Measurements from ENCODE around the gene TMEM50A. TPM values are rescaled to one million over a fixed set of nuclear protein-coding genes. Genes with fewer than 3 reads are reported as not detected.
"Not testable (repeated sequence)": the region's sequence is repeated elsewhere in the genome, so short reads cannot be mapped to it uniquely, and the experiment has no call there.

TMEM50A gene
- total RNA-seq, 2 donors from 2014 or later, result 131 to 136 TPM

DNA sequence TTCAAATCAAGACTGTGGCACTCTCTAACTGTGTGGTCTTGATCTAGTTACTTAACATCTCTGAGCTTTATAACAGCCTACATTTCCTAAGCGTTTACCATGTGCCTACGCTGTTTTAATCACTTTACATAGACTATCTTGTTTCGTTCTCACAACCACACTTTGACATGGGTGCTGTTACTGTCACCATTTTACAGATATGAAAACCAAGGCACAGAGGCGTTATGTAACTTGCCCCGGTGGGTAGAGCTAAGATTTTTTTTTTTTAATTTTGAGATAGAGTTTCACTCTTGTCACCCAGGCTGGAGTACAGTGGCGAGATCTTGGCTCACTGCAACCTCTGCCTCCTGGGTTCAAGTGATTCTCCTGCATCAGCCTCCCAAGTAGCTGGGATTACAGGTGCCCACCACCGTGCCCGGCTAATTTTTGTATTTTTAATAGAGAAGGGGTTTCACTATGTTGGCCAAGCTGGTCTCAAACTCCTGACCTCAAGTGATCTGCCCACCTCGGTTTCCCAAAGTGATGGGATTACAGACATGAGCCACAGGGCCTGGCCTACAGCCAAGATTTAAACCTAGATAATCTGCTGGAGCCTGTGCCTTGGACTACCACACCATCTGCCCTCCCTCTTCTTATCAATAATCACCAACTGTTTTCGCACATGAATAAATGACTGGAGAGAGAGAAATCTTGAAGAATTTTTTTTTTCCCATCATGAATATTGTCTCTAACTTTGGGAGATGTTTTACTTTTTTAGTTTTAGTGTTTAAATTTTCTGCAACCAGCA is 71.7 kb downstream of the TMEM50A start:
- H3K4me3 Mint-ChIP-seq; DNase-seq; H3K36me3 Mint-ChIP-seq (ENCODE audit: insufficient read depth in 2 of 2); H3K27ac Mint-ChIP-seq; H3K27me3 Mint-ChIP-seq (ENCODE audit: low read depth); ATAC-seq (replicated peaks in 1 of 2); H3K9me3 Mint-ChIP-seq; H3K4me1 Mint-ChIP-seq (ENCODE audit: low read depth): not testable (repeated sequence)

Other genes with a start within 250 kb of the TMEM50A start
- gene SYF2, start 105.8 kb upstream of the TMEM50A start, total RNA-seq, result 10 to 100 TPM; 64.8 to 78.0 TPM
- gene RSRP1, start 90.9 kb upstream of the TMEM50A start, total RNA-seq, result 100 to 1,000 TPM; 181 to 271 TPM
- gene RHD, start 65.8 kb upstream of the TMEM50A start, total RNA-seq, result under 1 TPM in 1 of 2 donors, not detected in 1; 0.12 TPM
- under 1 TPM in 1 of 2 donors, not detected in 1; 0.72 TPM for gene RHCE, start 82.5 kb downstream of the TMEM50A start, total RNA-seq
- 10 to 100 TPM; 22.6 to 26.3 TPM for gene MACO1, start 92.6 kb downstream of the TMEM50A start, total RNA-seq
- gene LDLRAP1, start 205.3 kb downstream of the TMEM50A start, total RNA-seq, result 10 to 100 TPM; 13.5 to 14.7 TPM

Data from activated T-cell treated with anti-CD3 and anti-CD28 coated beads, Interleukin-2, amount 50 U/mL, for 72 hours (primary cell).